Transverse colon (tissue), 4 donors: Measurements from ENCODE around the gene REN. TPM values are rescaled to one million over a fixed set of nuclear protein-coding genes. Genes with fewer than 3 reads are reported as not detected.

ENCODE experiments used
- DNase-seq: peaks from one replicate; pipeline ENCODE4 v3.0.0-alpha.2; 2019
- H3K27ac ChIP-seq, 4 donors: fragments of 200-600 bp; sonication (generic); 2 replicates each; pipeline ENCODE4 v1.5.1; 2016 to 2018; ENCODE audit warnings: inconsistent platforms in 4 of 4
- H3K27me3 ChIP-seq: fragments of 200-600 bp; sonication (generic); 2 replicates; pipeline ENCODE4 v1.5.1; 2017; ENCODE audit warnings: inconsistent platforms
- H3K36me3 ChIP-seq, 4 donors: fragments of 200-600 bp; sonication (generic); 2 replicates each; pipeline ENCODE4 v1.5.1; 2017 to 2019; ENCODE audit warnings: inconsistent platforms in 4 of 4
- H3K4me1 ChIP-seq, 4 donors: fragments of 200-600 bp; sonication (generic); 2 replicates each; pipeline ENCODE4 v1.5.1; 2017 to 2020; ENCODE audit warnings: inconsistent platforms in 4 of 4
- H3K4me3 ChIP-seq, 4 donors: fragments of 200-600 bp; sonication (generic); 1 replicate in 1 of 4; 2 replicates in 3 of 4; pipeline versions ENCODE4 v1.5.1 to v1.6.1; 2017 to 2019; ENCODE audit warnings: inconsistent platforms in 4 of 4
- H3K9me3 ChIP-seq, 2 donors: fragments of 200-600 bp; sonication (generic); 2 replicates each; pipeline ENCODE4 v1.5.1; 2017 to 2019; ENCODE audit warnings: inconsistent platforms in 2 of 2
- EP300 ChIP-seq: sonication (generic); formaldehyde crosslinking; IDR thresholded peaks from one replicate; pipeline ENCODE4 v1.6.1; 2017; ENCODE audit warnings: antibody characterized with exemption, low read depth
- POLR2A ChIP-seq: fragments of 450-650 bp; IDR thresholded peaks from one replicate; pipeline ENCODE4 v1.6.1; 2016; ENCODE audit warnings: antibody characterized with exemption, mild to moderate bottlenecking, moderate library complexity
- POLR2AphosphoS5 ChIP-seq, 3 donors: sonication (generic); formaldehyde crosslinking; IDR thresholded peaks; one replicate each; pipeline ENCODE4 v1.6.1; 2016; ENCODE audit warnings: antibody characterized with exemption in 3 of 3
- WGBS, 2 donors: methylation state at CpG; one replicate each; pipeline ENCODE4 v1.1.5; 2018; ENCODE audit warnings: low coverage in 1 of 2; 5-methylcytosine and 5-hydroxymethylcytosine counted together
- in situ Hi-C, 4 donors: fragments of 200-750 bp; cut with MboI; loops; one replicate each; pipeline versions ENCODE4 v1.15.0 to v1.15.1; 2017; ENCODE audit warnings: low sequenced_read_pairs in 3 of 4, low pct_ligation_motif_present in 1 of 4, low pct_unique_long_range_greater_than_20kb in 1 of 4
- intact Hi-C: fragments of 100-400 bp; cut with DNase I; formaldehyde crosslinking; loops from one replicate; pipeline ENCODE4 v1.15.1; 2023; ENCODE audit warnings: low total_unique reads
- total RNA-seq, 4 donors: library from RNA; depleted of rRNA; stranded (reverse); fragments of >200 nt; gene quantifications; one replicate each; pipeline ENCODE4 v1.1.0, GENCODE V29; 2016
- TF ChIP-seq, protein P1 (sequence below), 5 experiments: fragments of 200-600 bp in 3 of 5; fragments of 450-650 bp in 2 of 5; sonication (generic) in 3 of 5; IDR thresholded peaks; 1 replicate in 2 of 5; 2 replicates in 3 of 5; pipeline ENCODE4 v1.5.1; 2016 to 2017; ENCODE audit warnings: antibody characterized with exemption in 5 of 5, inconsistent platforms in 3 of 5, mild to moderate bottlenecking in 2 of 5, moderate library complexity in 1 of 5

Gene REN
- total RNA-seq, 4 donors from 2014 or later, result 2.7 TPM; not detected in 3

DNA sequence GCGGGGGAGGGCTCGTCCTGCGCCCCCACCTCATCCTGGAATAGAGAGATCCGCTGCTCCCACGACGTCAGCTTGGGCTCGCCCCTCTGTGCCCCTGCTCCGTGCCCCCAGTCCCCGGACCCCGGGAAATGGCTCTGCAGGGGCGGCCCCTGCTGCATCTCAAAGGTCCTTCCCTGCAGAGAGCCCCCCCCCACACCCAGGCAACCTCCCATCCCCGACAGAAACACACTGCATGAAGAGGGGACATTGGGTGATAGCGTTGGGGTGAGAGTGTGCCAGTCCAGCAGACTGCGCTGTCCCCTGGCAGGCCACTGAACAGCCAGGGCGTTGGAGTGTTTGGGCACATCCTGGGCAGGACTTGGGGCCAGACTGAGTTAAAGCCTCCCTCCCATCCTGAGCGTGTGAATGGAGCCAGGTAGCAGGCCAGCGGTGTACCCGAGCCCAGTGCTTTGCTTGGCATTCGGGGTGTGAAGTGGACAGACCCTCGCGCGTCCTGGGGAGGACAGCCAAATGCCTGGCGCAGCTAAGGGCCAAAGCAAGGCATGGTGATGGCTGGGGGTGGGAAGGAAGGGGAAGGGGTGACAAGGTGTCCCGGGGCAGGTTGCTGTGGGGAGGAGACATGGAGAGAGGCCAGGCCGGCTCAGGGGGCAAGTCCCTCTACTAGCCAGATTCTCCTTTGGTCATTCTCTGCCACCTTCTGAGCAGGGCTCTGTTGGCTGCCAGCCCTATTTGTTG, 13.7 kb downstream of the REN start:
- in situ Hi-C loops, result no loop called here
- Histone ChIP-seq H3K9me3 (no peaks in the 10 kb centered on the region), H3K27ac (peak overlapping the region in 3 of 4 donors; percentile 12 to 64 (median 47)), H3K4me3 (peak overlapping the region; percentile 42 to 68 (median 54)), H3K4me1 (peaks cover 5 to 9% (median 6%) of the 10 kb centered on the region in 4 donors), H3K27me3 (peaks cover 29% of the 10 kb centered on the region), H3K36me3 (no peaks in the 10 kb centered on the region)
- TF ChIP-seq, protein P1, sequence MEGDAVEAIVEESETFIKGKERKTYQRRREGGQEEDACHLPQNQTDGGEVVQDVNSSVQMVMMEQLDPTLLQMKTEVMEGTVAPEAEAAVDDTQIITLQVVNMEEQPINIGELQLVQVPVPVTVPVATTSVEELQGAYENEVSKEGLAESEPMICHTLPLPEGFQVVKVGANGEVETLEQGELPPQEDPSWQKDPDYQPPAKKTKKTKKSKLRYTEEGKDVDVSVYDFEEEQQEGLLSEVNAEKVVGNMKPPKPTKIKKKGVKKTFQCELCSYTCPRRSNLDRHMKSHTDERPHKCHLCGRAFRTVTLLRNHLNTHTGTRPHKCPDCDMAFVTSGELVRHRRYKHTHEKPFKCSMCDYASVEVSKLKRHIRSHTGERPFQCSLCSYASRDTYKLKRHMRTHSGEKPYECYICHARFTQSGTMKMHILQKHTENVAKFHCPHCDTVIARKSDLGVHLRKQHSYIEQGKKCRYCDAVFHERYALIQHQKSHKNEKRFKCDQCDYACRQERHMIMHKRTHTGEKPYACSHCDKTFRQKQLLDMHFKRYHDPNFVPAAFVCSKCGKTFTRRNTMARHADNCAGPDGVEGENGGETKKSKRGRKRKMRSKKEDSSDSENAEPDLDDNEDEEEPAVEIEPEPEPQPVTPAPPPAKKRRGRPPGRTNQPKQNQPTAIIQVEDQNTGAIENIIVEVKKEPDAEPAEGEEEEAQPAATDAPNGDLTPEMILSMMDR (IDR thresholded peaks at IDR 0.05), result no peak
- intact Hi-C loops, result no loop called here
- DNase-seq, result no peak
- 38% methylated on average over 23 of the region's 25 CpGs; no CpG with 5 or more reads in 1 of the 2 donors for WGBS, 2 donors

DNA sequence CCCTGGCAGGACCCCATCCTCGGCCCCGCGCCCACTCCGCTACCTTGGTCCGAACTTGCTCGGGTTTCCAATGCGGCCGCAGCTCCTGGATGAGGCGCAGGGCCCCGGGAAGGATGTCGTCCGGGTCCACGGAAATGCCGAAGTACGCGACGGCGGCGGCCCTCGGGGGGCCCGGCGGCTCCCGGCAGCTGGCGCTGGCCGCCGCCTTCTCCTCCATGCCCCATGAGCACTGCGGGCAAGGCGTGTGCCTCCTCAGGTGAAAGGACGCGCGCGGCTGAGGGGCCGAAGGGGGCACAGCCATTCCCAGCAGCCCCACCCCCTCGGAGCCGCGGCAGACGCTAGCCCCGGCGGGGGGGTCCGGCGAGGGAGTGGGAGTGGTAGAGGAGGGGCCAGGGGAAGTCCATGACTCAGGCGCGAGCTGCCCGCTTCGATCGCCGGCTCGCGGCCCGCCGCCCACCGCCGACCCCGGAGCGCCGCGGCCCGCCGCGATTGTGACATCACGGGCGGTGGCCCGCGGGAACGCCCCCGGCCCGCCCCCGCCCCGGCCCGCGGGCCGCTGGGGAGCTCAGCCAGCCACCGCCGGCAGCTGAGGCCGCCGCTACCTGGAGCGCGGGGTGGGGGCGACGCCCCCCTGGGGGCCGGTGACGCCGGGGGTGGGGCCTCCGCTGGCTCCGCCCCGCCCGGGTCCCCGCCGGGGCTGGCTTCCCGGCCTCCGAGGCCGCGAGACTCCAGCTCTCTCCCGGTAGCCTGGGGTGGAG, 14.4 kb downstream of the REN start, which contains the start of gene ETNK2:
ETNK2 (minus strand) TSS at position 493 of the 758 bp plus-strand sequence; CDS start at position 301, 192 bp downstream.
- in situ Hi-C loops, result no loop called here
- Histone ChIP-seq H3K27ac (peak within 1 kb of the TSS; percentile 64 to 83 (median 68)), H3K36me3 (no peaks in the 10 kb centered on the region), H3K9me3 (no peaks in the 10 kb centered on the region), H3K4me1 (peaks cover 5 to 9% (median 6%) of the 10 kb centered on the region in 4 donors), H3K27me3 (peaks cover 29% of the 10 kb centered on the region), H3K4me3 (peak within 1 kb of the TSS; percentile 42 to 71 (median 66))
- DNase-seq, result peak; percentile 57
- TF ChIP-seq EP300 (no peak), POLR2AphosphoS5 (IDR thresholded peaks at IDR 0.05) (no peak), POLR2A (no peak)
- TF ChIP-seq, protein P1 (IDR thresholded peaks at IDR 0.05), result no peak
- 2% methylated on average over 58 of the region's 94 CpGs; no CpG with 5 or more reads in 1 of the 2 donors for WGBS, 2 donors
- intact Hi-C loops, result no loop called here

DNA sequence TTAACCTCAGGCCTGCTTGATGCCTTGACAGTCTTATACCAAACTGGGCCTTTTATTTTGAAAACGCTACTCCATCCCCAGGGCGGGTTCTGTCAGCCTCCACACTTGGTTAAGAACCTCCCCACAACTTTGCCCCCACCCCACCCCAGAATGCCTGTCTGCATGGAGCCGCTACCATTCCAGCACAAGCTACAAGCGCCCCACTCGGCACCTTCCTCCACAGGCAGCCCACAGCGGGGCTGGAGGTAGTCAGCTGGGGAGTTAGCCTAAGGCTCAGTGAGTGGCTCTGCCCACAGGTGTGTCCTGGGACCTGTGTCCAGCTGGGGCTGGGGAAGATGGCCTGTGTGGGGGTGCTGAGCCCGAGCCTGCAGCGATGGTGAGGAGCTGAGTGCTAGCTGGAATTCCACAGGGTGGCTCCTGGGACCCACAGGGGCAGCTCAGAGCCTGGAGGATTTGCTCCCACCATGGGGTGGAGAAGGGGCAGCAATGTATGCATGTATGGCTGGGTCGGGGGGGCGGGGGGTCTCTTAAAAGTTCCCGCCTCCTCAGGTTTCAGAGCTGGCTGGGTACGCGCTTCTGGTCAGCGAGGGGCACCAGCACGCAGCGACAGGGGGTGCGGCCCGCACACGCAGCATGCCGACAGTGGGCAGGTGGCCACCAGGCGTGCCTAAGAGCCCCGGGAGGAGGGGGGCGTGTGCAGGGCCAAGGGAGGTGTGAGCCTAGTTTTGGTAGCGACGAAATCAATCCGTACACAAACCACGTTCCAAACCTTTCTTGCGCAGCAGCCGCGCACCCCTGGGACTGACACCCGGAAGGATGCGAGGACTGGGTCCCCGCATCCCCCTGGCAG, 15.2 kb downstream of the REN start:
- no peaks in the 10 kb centered on the region for H3K9me3 ChIP-seq
- in situ Hi-C loops (no loop called here), intact Hi-C loops (no loop called here)
- H3K27me3 ChIP-seq, result peaks cover 29% of the 10 kb centered on the region
- no peak for TF ChIP-seq EP300
- TF ChIP-seq POLR2AphosphoS5 (IDR thresholded peaks at IDR 0.05), result no peak
- no peak for TF ChIP-seq POLR2A
- TF ChIP-seq, protein P1 (IDR thresholded peaks at IDR 0.05), result no peak
- no peaks in the 10 kb centered on the region for H3K36me3 ChIP-seq
- DNase-seq, result no peak
- H3K27ac ChIP-seq, result peak overlapping the region; percentile 64 to 83 (median 68)
- peak overlapping the region; percentile 42 to 71 (median 66) for H3K4me3 ChIP-seq
- 45% methylated on average over 32 of the region's 33 CpGs; no CpG with 5 or more reads in 1 of the 2 donors for WGBS, 2 donors
- H3K4me1 ChIP-seq, result peaks cover 5 to 9% (median 6%) of the 10 kb centered on the region in 4 donors
